Kidney (tissue), 14 donors: Measurements from ENCODE around the gene BCL7A. TPM values are rescaled to one million over a fixed set of nuclear protein-coding genes. Genes with fewer than 3 reads are reported as not detected.

Experiments used
- DNase-seq, 5 donors: peaks; one replicate each; pipeline ENCODE4 v3.0.0-alpha.2; 2013 to 2020
- FAIRE-seq: peaks from 2 replicates; lab custom pipeline; 2012; peaks lifted over from hg19 to GRCh38; lab: Jason Lieb, UNC
- H3K27ac ChIP-seq, 2 donors: one replicate each; pipeline ENCODE4 v1.7.0; 2013; ENCODE audit warnings: low read depth in 2 of 2, low read length in 2 of 2, inconsistent platforms in 1 of 2
- H3K27me3 ChIP-seq: one replicate; pipeline ENCODE4 v1.7.1; 2013; ENCODE audit warnings: low read length, inconsistent platforms; ENCODE audit not compliant: control insufficient read depth, insufficient read depth
- H3K36me3 ChIP-seq, 3 donors: one replicate each; pipeline versions ENCODE4 v1.7.0 to v1.7.1; 2013; ENCODE audit warnings: low read length in 3 of 3, control low read depth in 1 of 3, inconsistent platforms in 1 of 3; ENCODE audit not compliant: insufficient read depth in 3 of 3, control insufficient read depth in 2 of 3
- H3K4me1 ChIP-seq, 3 donors: one replicate each; pipeline versions ENCODE4 v1.7.0 to v1.7.1; 2013; ENCODE audit warnings: low read length in 3 of 3, inconsistent platforms in 1 of 3, low read depth in 1 of 3; ENCODE audit not compliant: control insufficient read depth in 2 of 3, insufficient read depth in 2 of 3
- H3K4me3 ChIP-seq, 3 donors: one replicate each; pipeline versions ENCODE4 v1.7.0 to v1.8.1; 2013; ENCODE audit warnings: low read length in 3 of 3, control low read depth in 1 of 3, inconsistent platforms in 1 of 3
- H3K9ac ChIP-seq, 3 donors: one replicate each; pipeline versions ENCODE4 v1.7.0 to v1.7.1; 2013; ENCODE audit warnings: low read length in 3 of 3, control low read depth in 1 of 3, inconsistent platforms in 1 of 3
- H3K9me3 ChIP-seq, 3 donors: one replicate each; pipeline versions ENCODE4 v1.7.0 to v1.7.1; 2013; ENCODE audit warnings: low read length in 3 of 3, control low read depth in 1 of 3, inconsistent platforms in 1 of 3; ENCODE audit not compliant: control insufficient read depth in 2 of 3, insufficient read depth in 1 of 3
- CTCF ChIP-seq: IDR thresholded peaks from 3 replicates; pipeline ENCODE4 v1.5.1; 2012; ENCODE audit warnings: mild to moderate bottlenecking, moderate library complexity, borderline replicate concordance; ENCODE audit not compliant: insufficient read depth; ENCODE audit errors: extremely low read depth
- intact Hi-C: fragments of 100-400 bp; cut with DNase I; formaldehyde crosslinking; loops from one replicate; pipeline ENCODE4 v1.11.1; 2022
- polyA plus RNA-seq: library from polyadenylated mRNA; stranded (reverse); fragments of 350-450 nt; fragmentation: Illumina TruSeq; extraction: RNeasy Lipid Tissue Mini Kit (QIAGEN cat#74804); gene quantifications from one replicate; pipeline ENCODE4 v1.2.3, GENCODE V29; 2014; ENCODE audit warnings: low read depth, low replicate concordance; ENCODE audit not compliant: insufficient read depth
- total RNA-seq: library from RNA; stranded (reverse); fragmentation: NEBNext Ultra II Directional; extraction: Animal tissue kit (Norgen Biotek cat#: 25700); gene quantifications from one replicate; pipeline ENCODE4 v1.2.1, GENCODE V29; 2021
- donor health status: control.
- donor health status: control.
- donor health status: control.
- donor health status: control.
- donor health status: control.
- donor health status: DM: yes; HTN: yes; CAD: no.
- donor health status: Normal renal cell carcinoma (clear cell type).

The BCL7A gene
- total and polyA plus RNA-seq, 2 donors from 2014 or later = 6.8 to 22.7 TPM

- no peak overlapping the region for H3K9ac ChIP-seq
- intact Hi-C loops = no loop called here
- H3K27me3 ChIP-seq = no peaks in the 10 kb centered on the region
- no peak overlapping the region for H3K4me3 ChIP-seq
- no peak for TF ChIP-seq CTCF
- FAIRE-seq (no peak), DNase-seq (no peak)
- H3K9me3 ChIP-seq = no peaks in the 10 kb centered on the region
- no peak overlapping the region for H3K27ac ChIP-seq
- peaks cover 0 to 59% (median 38%) of the 10 kb centered on the region in 3 donors for H3K4me1 ChIP-seq
- peaks cover 0 to 2% (median 0%) of the 10 kb centered on the region in 3 donors for H3K36me3 ChIP-seq
These were observed 73.3 kb downstream of the BCL7A start for GRCh38 chr12:122094735-122095631.

- Histone ChIP-seq H3K36me3 (peaks cover 0 to 2% (median 0%) of the 10 kb centered on the region in 3 donors), H3K27ac (peak overlapping the region; percentile 2 to 26), H3K9ac (no peak overlapping the region), H3K27me3 (no peaks in the 10 kb centered on the region), H3K4me1 (peaks cover 0 to 58% (median 33%) of the 10 kb centered on the region in 3 donors), H3K9me3 (no peaks in the 10 kb centered on the region), H3K4me3 (no peak overlapping the region)
- DNase-seq (no peak), FAIRE-seq (no peak)
- no peak for TF ChIP-seq CTCF
- intact Hi-C loops = no loop called here
These were observed 74.3 kb downstream of the BCL7A start for GRCh38 chr12:122096014-122096413.

GRCh38 chr12:122096591-122097149 lies 75.0 kb downstream of the BCL7A start:
- no peak for TF ChIP-seq CTCF
- DNase-seq = peak in 2 of 5 donors; percentile 53 to 60
- Histone ChIP-seq H3K9me3 (no peaks in the 10 kb centered on the region), H3K9ac (peak overlapping the region in 1 of 3 donors; percentile 22), H3K27me3 (no peaks in the 10 kb centered on the region), H3K4me3 (peak overlapping the region in 1 of 3 donors; percentile 19), H3K4me1 (peaks cover 0 to 54% (median 33%) of the 10 kb centered on the region in 3 donors), H3K36me3 (peaks cover 0 to 2% (median 0%) of the 10 kb centered on the region in 3 donors), H3K27ac (peak overlapping the region; percentile 2 to 26)
- intact Hi-C loops = no loop called here
- FAIRE-seq = no peak
